NCI-H446 (cell line): ENCODE measurements around the gene HPF1.
"Not testable (repeated sequence)": the region's sequence is repeated elsewhere in the genome, so short reads cannot be mapped to it uniquely, and the experiment has no call there.

Experiments used
- DNase-seq, 2 experiments: peaks; one replicate each; lab custom pipeline; 2025; lab: John Stamatoyannopoulos, UW

The HPF1 gene

DNA sequence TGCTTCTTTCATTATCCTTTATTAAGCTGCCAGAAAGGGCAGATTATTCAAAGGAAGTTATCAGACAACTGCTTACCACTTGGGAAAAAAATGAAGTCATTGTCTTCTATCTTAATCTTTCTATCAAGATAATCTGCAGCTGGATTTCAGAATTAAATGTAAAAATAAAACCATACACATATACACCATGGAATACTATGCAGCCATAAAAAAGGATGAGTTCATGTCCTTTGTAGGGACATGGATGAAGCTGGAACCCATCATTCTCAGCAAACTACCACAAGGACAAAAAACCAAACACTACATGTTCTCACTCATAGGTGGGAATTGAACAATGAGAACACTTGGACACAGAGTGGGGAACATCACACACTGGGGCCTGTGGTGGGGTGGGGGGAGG is 19.1 kb downstream of the HPF1 start:
- not testable (repeated sequence) for DNase-seq

DNA sequence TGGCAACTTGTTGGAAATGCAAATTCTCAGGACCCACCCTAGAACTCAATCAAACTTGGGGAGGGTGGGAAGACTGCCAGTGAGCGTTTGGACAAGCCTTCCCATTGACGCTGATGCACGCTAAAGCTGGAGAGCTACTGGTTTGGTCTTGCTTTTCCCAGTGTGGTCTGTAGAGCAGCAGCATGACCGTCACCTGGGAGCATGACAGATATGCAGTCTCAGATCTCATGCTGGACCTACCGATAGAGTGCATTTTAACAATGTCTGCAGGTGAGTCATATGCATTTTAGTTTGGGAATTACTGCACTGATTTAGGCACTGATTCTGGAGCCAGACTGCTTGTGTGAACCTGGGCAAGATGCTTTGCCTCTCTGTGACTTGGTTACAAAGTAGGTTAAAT is 27.2 kb downstream of the HPF1 start:
- DNase-seq: no peak

- no peak for DNase-seq
These were observed 30.1 kb downstream of the HPF1 start for GRCh38 chr4:169727616-169728015.

DNA sequence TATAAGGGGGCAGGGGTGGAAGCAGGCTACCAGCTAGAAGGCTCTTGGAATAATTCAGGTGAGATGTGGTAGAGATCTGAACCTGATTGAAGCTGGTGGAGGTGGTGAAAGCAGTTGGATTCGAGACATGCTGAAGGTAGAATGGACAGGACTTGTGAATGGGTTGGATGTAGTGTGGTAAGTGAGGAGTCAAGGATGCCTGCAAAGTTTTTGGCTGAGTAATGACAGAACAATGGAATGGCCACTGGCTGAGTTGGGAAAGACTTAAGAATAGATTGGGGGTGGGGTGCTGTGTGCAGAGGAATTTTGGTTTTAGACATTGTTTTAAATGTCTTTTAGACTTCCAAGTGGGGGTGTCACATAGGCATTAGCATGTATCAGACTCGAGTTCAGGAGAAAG is 33.5 kb downstream of the HPF1 start:
- no peak for DNase-seq

DNA sequence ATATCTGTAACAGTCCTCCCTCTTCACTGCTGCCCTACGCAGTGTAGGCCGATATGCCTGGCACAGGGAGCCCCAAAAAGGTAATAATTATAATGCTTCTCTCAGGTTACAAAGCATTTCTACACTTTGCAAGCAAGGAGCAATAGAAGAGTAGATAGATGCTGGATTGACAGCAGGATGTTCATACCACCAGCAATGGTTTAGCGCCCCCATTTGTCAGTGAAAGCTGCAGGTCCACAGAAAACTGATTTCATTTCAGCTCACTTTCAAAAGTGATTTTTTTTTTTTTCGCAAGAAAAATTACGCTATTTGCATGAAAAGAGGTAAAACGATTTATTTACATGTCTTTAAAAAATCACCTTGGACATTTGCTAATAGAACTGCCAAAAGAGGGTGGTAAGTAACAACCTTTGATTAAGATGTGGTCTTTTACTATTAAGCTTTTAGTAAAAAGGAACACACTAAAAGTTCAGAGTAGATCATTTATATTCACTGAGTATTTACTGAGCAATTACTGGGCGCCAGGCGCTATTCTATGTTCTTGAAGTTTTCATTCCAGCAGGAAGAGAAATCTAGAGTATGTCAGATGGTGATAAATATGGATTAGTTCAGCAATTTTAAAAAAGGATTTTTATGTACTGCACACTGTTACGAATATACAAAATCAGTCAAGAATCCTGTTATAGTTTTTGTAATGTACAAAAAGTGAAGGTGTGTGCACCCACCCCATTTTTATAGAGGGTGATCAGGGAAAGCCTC is 34.4 kb downstream of the HPF1 start:
- DNase-seq: no peak

- no peak for DNase-seq
These were observed 37.2 kb downstream of the HPF1 start for GRCh38 chr4:169720529-169720928.

- DNase-seq: no peak
These were observed 41.1 kb downstream of the HPF1 start for GRCh38 chr4:169716677-169717076.

DNA sequence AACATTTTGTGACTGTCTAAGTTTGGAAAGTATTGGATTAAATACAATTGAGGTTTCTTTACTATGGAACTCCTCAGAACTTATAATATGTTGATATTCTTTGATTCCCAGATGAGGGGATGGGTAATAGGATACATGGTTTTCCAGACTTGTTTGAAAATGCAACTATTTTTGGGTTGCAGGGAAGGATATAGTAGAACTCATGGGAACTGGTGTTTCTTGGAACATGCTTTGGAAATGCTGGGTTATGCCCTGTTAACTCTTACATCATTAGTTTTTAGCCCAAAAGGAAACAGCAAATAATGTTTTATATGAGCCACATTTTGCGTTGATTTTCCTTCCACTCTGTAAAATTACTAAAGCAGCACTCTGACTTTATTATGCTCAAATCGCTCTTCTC is 41.9 kb downstream of the HPF1 start:
- no peak for DNase-seq

GRCh38 chr4:169707958-169708643 is 49.6 kb downstream of the HPF1 start:
- DNase-seq: no peak

- DNase-seq: no peak
These were observed 59.4 kb downstream of the HPF1 start for GRCh38 chr4:169698331-169698730.

DNA sequence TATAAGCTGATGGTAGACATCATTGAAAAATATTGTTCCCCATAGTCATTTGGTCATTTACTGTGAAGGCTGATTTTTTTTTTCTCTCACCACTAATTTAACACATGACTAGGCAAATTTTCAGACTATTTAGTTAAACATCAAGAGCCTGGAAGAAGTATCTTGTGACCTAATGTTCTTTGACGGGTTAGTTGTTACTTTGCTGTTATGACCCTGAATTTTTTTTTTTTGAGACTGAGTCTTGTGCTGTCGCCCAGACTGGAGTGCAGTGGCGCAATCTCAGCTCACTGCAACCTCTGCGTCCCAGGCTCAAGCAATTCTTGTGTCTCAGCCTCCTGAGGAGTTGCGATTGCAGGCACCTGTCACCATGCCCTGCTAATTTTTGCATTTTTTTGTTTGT is 67.0 kb downstream of the HPF1 start:
- DNase-seq: no peak

GRCh38 chr4:169689681-169690080 is 68.1 kb downstream of the HPF1 start:
- no peak for DNase-seq

GRCh38 chr4:169682372-169683047 is 75.2 kb downstream of the HPF1 start:
- DNase-seq: no peak
